COLO829 (cell line): ENCODE measurements around the gene CRYBG3.

Source experiments
- DNase-seq: peaks from one replicate; pipeline ENCODE4 v3.0.0; 2012; ENCODE audit warnings: low spot score

CRYBG3 gene

DNA sequence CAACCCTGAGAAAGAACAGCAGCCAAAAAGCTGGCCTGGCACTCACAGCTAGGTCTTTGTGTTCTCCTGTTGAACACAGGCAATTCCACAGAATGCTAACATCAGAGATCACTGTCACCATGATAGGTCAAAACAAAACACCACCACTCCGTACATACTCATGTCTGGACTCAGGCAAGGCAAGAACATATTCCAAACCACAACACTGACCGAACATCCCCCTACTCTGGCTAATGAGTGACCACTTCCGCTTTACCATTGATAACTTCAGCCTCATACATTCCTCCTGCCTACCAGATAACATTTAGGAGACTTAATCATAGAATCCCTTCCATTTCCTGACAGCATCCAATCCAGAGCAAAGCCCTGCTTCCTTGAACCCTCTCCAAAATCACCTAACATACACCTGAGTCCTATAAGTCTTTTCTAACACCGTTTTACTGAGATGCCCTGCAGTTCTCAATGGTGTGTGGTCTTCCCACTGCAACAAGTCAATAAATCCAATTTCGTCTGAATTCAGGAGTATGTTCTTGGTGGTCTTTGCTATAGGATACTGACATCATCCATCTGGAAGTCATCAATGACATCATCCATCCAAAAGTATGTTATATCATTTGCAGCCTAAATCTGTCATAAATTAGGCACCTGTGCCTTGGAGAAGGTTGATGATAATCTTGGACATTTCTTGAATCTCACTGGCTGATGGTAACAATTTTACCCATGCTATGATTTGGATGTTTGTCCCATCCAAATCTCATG is 126.7 kb downstream of the CRYBG3 start:
- DNase-seq, result no peak

- DNase-seq, result no peak
These were observed 127.3 kb downstream of the CRYBG3 start for GRCh38 chr3:97949110-97949485.

GRCh38 chr3:97949743-97950142 is 127.9 kb downstream of the CRYBG3 start:
- DNase-seq, result no peak

GRCh38 chr3:97950360-97950759 is 128.5 kb downstream of the CRYBG3 start:
- DNase-seq, result no peak

GRCh38 chr3:97952280-97952679 is 130.5 kb downstream of the CRYBG3 start:
- DNase-seq, result no peak

DNA sequence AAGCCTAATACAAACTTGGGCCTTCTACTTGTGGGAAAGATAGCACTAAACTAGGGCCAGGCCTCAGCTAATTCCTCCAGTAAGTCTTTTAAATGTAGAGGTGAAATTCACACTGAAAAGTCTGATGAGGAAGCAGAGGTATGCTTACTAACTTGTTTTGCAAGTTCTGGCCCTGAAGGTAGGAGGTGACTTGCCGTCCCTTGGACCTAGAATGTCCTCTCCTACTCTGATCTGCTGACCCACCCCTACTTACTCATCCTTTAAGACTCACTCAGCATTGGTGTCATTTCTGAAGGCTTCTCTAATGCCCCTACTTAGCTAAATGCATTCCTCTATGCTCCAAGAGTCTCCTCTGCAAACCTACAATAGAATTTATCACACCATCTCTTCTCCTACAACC is 131.1 kb downstream of the CRYBG3 start:
- no peak for DNase-seq

GRCh38 chr3:97954228-97954827 is 132.5 kb downstream of the CRYBG3 start:
- no peak for DNase-seq

DNA sequence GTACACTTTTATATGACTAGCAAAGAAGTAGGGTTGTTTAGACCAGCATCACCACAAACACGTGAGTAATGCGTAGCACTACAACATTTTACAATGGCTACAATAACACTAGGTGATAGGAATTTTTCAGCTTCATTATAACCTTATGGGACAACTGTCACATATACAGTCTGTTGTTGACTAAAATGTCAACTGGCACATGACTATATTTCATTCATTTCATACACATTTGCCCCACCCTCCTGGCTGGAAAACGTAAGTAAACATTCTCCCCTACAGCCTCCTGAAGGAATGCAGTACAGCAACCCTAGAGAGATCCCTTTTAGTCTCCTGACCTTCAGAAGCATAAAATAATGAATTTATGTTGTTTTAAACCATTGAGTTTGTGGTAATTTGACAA is 134.2 kb downstream of the CRYBG3 start:
- no peak for DNase-seq

- DNase-seq, result no peak
These were observed 136.0 kb downstream of the CRYBG3 start for GRCh38 chr3:97957617-97958311.

DNA sequence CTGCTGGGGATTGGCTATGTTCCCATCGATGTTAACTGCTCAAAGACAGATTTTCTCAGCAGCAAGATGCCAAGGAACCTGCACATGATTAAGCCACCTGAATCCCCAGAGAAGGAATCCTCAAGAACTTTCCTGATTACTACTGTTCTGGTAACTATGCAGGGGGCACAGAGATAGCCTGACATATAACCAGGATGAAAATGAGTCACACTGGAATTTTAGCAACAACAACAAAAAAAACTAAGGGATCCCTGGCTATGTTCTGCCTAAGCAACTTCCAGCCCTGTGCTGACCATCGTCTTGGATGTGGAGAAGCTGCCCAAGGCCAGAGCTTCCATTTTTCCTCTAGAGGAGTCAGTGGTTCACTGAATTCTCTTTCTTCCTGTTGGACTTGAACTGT is 136.6 kb downstream of the CRYBG3 start:
- no peak for DNase-seq

DNA sequence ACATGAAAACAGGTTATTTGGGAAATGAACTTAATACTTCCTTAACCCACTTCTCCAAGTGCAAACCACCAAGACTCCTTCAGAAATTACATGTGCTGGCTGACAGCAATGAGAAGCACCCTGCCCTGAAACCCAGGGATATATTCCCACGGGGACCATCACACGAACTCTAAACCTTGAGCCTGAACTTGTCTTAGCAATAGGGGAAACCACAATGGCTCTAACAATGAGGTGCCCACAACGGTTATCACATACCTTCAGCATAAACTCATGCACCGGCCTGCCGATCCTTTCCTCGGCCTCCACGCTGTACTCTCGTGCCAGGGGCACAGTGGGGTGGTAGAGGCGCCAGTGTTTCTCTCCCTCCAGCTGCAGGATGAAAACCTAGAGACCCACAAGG is 137.0 kb downstream of the CRYBG3 start:
- no peak for DNase-seq

DNA sequence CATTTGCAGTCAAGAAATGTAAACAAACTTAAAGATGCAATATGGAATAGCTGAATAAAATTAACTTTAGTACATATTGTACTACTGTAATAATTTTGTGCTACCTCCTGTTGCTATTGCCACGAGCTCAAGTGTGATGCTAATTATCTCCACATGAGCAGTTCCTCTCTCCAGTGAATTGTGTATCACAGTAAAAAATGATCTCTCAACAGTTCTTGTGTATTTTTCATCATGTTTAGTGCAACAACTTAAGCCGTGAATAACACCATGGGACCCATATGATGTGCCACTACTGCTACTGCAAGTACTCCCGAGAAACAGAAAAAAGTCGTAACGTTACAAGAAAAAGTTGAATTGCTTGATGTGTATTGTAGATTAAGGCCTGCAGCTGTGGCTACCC is 138.1 kb downstream of the CRYBG3 start:
- no peak for DNase-seq

GRCh38 chr3:97960551-97960950 is 138.7 kb downstream of the CRYBG3 start:
- no peak for DNase-seq

DNA sequence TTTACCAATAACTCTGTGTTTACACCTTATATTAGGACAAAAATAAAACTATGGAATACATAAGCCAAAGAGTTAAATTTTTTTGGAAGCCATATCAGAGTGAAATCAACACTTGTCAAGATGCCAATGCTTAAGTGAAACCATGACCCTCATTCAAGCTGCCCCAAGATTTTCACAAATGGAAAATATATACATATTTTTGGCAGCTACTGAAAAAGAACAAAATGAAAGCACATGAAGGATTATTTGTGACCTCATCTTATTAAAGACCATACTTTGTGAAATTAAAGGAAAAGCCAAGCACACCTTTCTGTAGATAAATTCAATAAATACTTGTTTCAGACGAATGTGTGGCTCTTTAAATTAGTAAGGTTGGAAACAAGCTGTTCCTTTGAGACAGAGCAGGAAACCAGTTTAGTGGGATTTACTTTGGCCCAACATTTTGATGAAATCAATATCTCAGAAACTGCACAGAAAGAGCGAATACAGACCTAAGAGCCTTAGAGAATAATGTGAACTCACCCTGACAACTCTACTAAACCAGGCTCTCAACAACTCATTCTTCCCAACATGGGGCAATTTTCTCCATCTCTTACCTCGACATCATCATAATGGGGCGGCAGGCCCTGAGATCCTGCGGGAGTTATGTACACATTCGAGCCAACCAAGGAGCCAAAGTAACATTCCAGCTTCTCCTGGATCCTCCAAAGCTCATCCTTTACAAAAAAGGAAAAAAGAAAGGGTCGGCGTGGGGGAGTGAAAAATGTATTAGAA is 139.4 kb downstream of the CRYBG3 start:
- no peak for DNase-seq

GRCh38 chr3:97967966-97968365 is 146.2 kb downstream of the CRYBG3 start:
- DNase-seq, result no peak

- no peak for DNase-seq
These were observed 146.6 kb downstream of the CRYBG3 start for GRCh38 chr3:97968376-97968775.

DNA sequence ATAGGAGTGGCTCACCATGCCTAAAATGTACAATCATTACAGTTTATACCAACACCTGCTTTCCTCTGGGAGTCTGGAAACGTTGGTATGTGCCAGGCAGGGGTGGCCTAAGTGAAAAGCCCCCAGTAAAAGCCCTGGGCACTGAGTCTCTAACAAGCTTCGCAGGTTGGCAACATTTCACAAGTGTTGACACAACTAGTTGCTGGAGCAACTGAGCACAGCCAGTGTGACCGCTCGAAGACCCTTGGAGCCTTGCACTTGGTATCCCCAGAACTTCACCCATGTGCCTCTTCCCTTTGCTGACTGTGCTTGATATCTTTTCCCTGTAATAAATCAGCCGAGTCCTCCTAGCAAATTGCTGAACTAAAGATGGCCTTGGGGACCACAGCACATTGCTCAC is 147.7 kb downstream of the CRYBG3 start:
- DNase-seq, result no peak

DNA sequence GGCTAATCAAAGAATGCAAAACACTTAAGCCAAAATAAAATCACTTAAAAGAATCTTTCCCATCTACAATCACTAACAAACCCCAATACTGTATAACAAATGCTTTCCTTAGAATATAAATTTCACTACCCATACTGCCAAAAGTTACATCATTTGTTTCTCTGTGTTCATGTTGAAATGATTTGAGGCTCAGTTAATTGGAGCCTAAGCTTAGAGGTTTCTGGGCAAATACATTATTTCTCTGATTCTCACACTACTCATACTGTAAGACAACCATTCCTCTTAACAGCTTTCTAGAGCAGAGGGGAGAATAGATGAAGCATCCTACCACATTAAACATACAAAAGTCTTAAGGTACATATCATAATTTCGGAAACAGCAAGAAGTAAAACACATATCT is 148.3 kb downstream of the CRYBG3 start:
- no peak for DNase-seq

DNA sequence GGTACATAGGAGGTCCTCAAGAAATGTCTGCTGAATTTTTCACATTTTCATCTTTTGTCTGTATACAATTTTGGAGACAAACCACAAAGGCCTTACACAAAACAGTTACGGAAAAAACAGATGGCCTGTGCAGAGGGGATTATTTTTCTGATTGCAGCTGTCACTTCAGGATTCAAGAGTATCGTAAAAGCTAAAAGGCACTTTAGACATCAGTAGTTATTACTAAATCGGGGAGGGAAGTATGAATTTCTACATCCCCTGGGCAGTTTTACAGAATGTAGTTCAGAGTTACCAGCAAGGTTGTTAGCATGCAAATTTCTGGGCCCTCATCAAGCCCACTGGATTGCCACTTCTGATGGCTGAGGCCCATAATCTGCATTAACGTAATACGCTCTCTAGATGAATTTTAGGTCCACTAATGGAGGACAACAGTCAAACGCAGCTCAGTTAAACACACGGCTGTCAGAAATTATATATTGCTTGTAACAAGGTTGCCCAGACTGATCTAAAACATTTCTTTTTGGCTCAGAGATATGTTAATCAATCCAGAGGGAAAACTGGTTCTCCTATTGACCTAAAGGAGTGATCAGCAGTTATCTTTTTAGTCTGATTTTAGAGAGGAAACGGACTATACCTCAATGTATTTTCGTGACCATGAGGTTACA is 149.3 kb downstream of the CRYBG3 start:
- DNase-seq, result no peak

DNA sequence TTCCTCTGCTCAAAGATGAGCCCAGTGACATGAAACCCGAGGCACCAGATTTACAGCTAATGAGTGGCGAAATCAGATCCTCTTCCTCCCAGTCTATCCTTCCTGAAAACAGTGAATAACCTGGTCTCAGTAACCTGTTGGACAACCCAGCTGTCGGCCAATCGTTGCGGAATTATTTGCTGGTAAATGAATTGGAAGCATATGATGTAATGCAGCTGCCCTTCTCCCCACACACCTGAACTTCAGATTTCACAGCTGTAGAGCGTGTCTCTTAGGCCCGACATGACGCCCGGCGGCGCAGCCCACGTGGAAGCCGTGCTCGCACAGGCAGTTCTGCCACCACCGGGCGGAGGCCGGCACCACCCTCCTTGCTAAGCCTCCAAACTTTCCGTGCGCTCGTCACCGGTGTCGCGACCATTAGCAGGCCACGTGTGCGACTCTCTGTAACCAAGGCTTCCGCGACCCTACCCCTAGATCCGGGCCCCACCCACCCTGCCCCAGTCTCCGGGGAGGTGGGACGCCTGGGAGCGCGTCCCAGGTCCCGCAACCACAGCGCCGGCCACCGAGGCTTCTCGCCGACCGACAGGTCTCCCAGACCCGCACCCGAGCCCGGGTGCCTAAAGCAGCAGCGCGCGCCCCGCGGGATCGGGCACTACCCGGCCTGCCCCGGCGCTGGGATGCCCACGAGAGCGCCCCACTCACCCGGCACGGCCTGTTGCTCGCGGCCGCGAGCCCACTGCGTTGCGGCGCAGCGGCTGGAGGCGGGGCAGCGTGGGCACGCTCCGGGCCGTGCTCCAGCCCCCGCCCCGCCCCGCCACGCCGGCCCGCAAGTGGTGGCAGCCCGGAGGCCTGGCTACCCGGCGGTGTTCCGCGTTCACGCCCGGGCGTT is 150.1 kb downstream of the CRYBG3 start, which contains the start of gene RIOX2:
Gene RIOX2 (minus strand): TSS at position 753 of the 889 bp plus-strand sequence. CDS start 4,838 bp downstream, outside the sequence.
- DNase-seq, result peak; percentile 56

DNA sequence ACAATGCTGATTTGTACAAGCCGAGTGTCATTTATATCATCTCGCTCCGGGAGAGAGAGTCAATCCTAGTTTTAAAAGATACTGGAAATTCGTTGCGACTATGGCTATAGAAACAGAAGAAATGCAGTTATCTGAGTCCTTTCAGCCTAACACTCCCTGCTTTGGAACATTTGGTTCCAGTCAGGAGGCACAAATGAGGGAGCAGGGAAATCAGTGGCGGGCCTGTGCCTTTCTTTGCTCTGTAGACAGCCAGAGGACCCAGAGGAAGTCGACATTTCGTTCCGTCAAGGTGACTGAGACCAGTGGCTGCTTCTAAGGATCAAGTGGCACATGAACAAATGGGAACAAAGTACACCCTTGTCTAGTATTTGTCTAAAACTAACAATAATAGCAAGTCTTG is 151.2 kb downstream of the CRYBG3 start:
- no peak for DNase-seq
